HL-60 (cell line): Measurements from ENCODE around the gene ABCC5.

Experiments used
- DNase-seq, 2 experiments: peaks; one replicate each; pipeline ENCODE4 v3.0.0-alpha.2; 2010 to 2020; ENCODE audit warnings: low read depth in 1 of 2, low spot score in 1 of 2
- H3K27ac ChIP-seq: fragments of 250-450 bp; sonication (Bioruptor Pico); replicated peaks from 2 replicates; pipeline ENCODE4 v1.5.1; 2020; ENCODE audit warnings: mild to moderate bottlenecking, moderate library complexity
- H3K27me3 ChIP-seq: fragments of 250-450 bp; sonication (Bioruptor Pico); 2 replicates; pipeline ENCODE4 v1.5.1; 2021; ENCODE audit warnings: mild to moderate bottlenecking, moderate library complexity; ENCODE audit not compliant: insufficient read depth, poor library complexity, severe bottlenecking
- H3K4me3 ChIP-seq: replicated peaks from 2 replicates; pipeline ENCODE4 v1.5.1; 2011; ENCODE audit warnings: mild to moderate bottlenecking, control low read depth, low read length; ENCODE audit not compliant: insufficient read depth
- CTCF ChIP-seq: IDR thresholded peaks from one replicate; pipeline ENCODE4 v1.5.1; 2011; ENCODE audit warnings: low read length, control low read depth, inconsistent platforms; ENCODE audit not compliant: insufficient read depth
- GABPA ChIP-seq: IDR thresholded peaks from 2 replicates; pipeline ENCODE4 v1.6.1; 2012; ENCODE audit warnings: low read depth
- POLR2AphosphoS5 ChIP-seq: IDR thresholded peaks from 2 replicates; pipeline ENCODE4 v1.6.1; 2012; ENCODE audit warnings: low read depth
- REST ChIP-seq: IDR thresholded peaks from 2 replicates; pipeline ENCODE4 v1.6.1; 2012; ENCODE audit warnings: low read depth; ENCODE audit not compliant: insufficient replicate concordance
- SPI1 ChIP-seq: IDR thresholded peaks from 2 replicates; pipeline ENCODE4 v1.6.1; 2012; ENCODE audit warnings: low read depth, mild to moderate bottlenecking, borderline replicate concordance

Gene ABCC5

GRCh38 chr3:184050217-184050847 is 32.6 kb upstream of the ABCC5 start:
- Histone ChIP-seq H3K4me3 (no peak overlapping the region), H3K27me3 (no peaks in the 10 kb centered on the region), H3K27ac (no peak overlapping the region)
- DNase-seq, result peak; percentile 20 to 34
- TF ChIP-seq GABPA (no peak), REST (no peak), CTCF (no peak), SPI1 (no peak), POLR2AphosphoS5 (no peak)

GRCh38 chr3:184045995-184046394 is 28.3 kb upstream of the ABCC5 start:
- no peak for TF ChIP-seq POLR2AphosphoS5
- no peak overlapping the region for H3K4me3 ChIP-seq
- H3K27me3 ChIP-seq, result no peaks in the 10 kb centered on the region
- no peak overlapping the region for H3K27ac ChIP-seq
- no peak for DNase-seq

- Histone ChIP-seq H3K27me3 (no peaks in the 10 kb centered on the region), H3K27ac (no peak overlapping the region), H3K4me3 (no peak overlapping the region)
- DNase-seq, result no peak
- TF ChIP-seq REST (no peak), POLR2AphosphoS5 (no peak), CTCF (no peak), GABPA (no peak), SPI1 (no peak)
Measured at GRCh38 chr3:184042617-184043016, 24.9 kb upstream of the ABCC5 start.

- H3K27me3 ChIP-seq, result no peaks in the 10 kb centered on the region
- H3K27ac ChIP-seq, result no peak overlapping the region
- H3K4me3 ChIP-seq, result no peak overlapping the region
- DNase-seq, result no peak
- TF ChIP-seq REST (no peak), SPI1 (no peak), CTCF (no peak), GABPA (no peak), POLR2AphosphoS5 (no peak)
Measured at GRCh38 chr3:184040010-184040409, 22.3 kb upstream of the ABCC5 start.
